Measurements from ENCODE around the gene HS6ST1. TPM values are rescaled to one million over a fixed set of nuclear protein-coding genes. Genes with fewer than 3 reads are reported as not detected.

HS6ST1 gene
- polyA plus RNA-seq, 1 donor, result 25.5 TPM

- no peak for DNase-seq (ENCODE audit: low read depth)
Observed at GRCh38 chr2:128282976-128283810, 35.5 kb downstream of the HS6ST1 start.

GRCh38 chr2:128282246-128282975 lies 36.3 kb downstream of the HS6ST1 start:
- DNase-seq (ENCODE audit: low read depth), result no peak

- no peak for DNase-seq (ENCODE audit: low read depth)
Observed at GRCh38 chr2:128281852-128282245, 36.8 kb downstream of the HS6ST1 start.

GRCh38 chr2:128280901-128281321 lies 37.8 kb downstream of the HS6ST1 start:
- no peak for DNase-seq (ENCODE audit: low read depth)

GRCh38 chr2:128280158-128280871 lies 38.4 kb downstream of the HS6ST1 start:
- DNase-seq (ENCODE audit: low read depth), result no peak

- DNase-seq (ENCODE audit: low read depth), result no peak
Observed at GRCh38 chr2:128279786-128280157, 38.9 kb downstream of the HS6ST1 start.

- no peak for DNase-seq (ENCODE audit: low read depth)
Observed at GRCh38 chr2:128279009-128279408, 39.7 kb downstream of the HS6ST1 start.

GRCh38 chr2:128277961-128278681 lies 40.5 kb downstream of the HS6ST1 start:
- no peak for DNase-seq (ENCODE audit: low read depth)

GRCh38 chr2:128276878-128277675 lies 41.6 kb downstream of the HS6ST1 start:
- no peak for DNase-seq (ENCODE audit: low read depth)

- no peak for DNase-seq (ENCODE audit: low read depth)
Observed at GRCh38 chr2:128275498-128276045, 43.1 kb downstream of the HS6ST1 start.

GRCh38 chr2:128274218-128274617 lies 44.5 kb downstream of the HS6ST1 start:
- no peak for DNase-seq (ENCODE audit: low read depth)

GRCh38 chr2:128273469-128274081 lies 45.1 kb downstream of the HS6ST1 start:
- no peak for DNase-seq (ENCODE audit: low read depth)

GRCh38 chr2:128272601-128273468 lies 45.8 kb downstream of the HS6ST1 start:
- no peak for DNase-seq (ENCODE audit: low read depth)

- no peak for DNase-seq (ENCODE audit: low read depth)
Observed at GRCh38 chr2:128271911-128272600, 46.6 kb downstream of the HS6ST1 start.

GRCh38 chr2:128271597-128271910 lies 47.1 kb downstream of the HS6ST1 start:
- no peak for DNase-seq (ENCODE audit: low read depth)

GRCh38 chr2:128270672-128271596 lies 47.7 kb downstream of the HS6ST1 start:
- DNase-seq (ENCODE audit: low read depth), result no peak

- DNase-seq (ENCODE audit: low read depth), result no peak
Observed at GRCh38 chr2:128269990-128270671, 48.5 kb downstream of the HS6ST1 start.
